Cerebellar nuclear complex (tissue), 1 donor: ENCODE results near the gene SNCB.

Source experiments
- DNase-seq, 2 experiments: peaks; one replicate each; lab custom pipeline; 2025; lab: John Stamatoyannopoulos, UW

Gene SNCB

GRCh38 chr5:176629853-176630680, at the start of gene SNCB, which contains the start of gene EIF4E1B:
Gene SNCB (minus strand): TSS chr5:176630534. CDS start chr5:176629654, 880 bp downstream.
Gene EIF4E1B (plus strand): TSS chr5:176630675. CDS start chr5:176642788, 12,113 bp downstream.
- no peak for DNase-seq

GRCh38 chr5:176679365-176680225, 49.3 kb upstream of the SNCB start:
- DNase-seq, result no peak

- no peak for DNase-seq
Observed at GRCh38 chr5:176678584-176678983, 48.2 kb upstream of the SNCB start.

DNA sequence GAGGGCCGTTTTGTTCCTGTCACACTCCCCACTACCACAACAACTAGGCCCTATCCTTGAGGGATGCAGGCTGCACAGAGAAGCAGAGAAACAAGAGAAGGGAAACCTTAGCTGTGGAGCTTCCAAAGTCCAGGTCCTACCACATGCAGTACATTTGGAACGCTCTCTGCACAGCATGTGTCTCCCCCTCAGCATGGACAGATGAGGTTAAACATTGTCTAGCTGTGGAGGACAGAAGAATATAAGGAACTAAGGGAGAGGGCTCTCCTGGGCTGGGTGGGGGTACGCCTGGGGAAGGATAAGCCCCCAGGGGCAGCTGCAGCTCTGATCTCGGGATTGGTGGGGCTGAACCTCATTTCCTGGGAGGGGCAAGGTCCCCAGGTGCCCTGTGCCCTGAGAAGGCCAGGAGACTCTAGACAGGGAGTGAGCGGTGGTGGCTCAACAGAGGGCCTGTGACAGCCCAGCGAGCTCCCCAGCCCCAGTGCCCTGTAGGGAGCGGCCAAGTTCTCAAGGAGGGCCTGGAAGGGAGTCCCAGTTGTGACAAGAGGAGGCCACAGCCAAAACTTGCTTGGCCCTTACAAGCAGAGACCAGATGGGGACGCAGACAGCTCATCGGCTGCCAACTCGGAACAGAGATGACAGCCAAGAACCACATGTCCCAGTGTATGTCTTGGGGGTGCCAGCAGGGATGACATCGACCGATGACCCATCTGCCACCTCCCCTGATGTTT, 47.0 kb upstream of the SNCB start:
- peak; percentile 38 to 82 for DNase-seq

DNA sequence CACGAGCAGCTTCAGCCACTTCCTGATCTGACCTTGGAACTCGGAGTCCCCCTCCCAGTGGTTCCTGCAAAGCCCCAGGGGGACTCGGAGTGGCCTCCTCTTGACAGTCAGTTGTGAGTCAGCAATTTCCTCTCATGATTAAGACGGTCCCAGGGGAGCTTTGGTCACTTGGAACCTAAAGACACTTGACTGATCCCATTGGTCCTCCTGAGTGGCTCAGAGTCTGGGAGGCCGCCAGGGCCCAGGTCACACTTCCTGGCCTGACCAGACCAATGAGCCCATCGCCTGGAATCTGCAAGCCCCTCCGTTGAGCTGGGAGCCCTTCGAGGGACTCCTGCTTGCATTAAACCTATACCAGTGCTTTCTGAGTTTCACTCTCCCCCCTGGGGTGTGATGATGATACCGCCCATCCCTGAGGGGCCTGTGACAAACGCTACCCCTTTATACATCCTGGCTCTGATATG, 46.1 kb upstream of the SNCB start:
- no peak for DNase-seq

GRCh38 chr5:176675676-176676360, 45.5 kb upstream of the SNCB start:
- no peak for DNase-seq

GRCh38 chr5:176674799-176675198, 44.5 kb upstream of the SNCB start:
- DNase-seq, result no peak

- DNase-seq, result no peak
Observed at GRCh38 chr5:176673651-176674583, 43.6 kb upstream of the SNCB start.

- DNase-seq, result no peak
Observed at GRCh38 chr5:176671890-176672747, 41.8 kb upstream of the SNCB start.

DNA sequence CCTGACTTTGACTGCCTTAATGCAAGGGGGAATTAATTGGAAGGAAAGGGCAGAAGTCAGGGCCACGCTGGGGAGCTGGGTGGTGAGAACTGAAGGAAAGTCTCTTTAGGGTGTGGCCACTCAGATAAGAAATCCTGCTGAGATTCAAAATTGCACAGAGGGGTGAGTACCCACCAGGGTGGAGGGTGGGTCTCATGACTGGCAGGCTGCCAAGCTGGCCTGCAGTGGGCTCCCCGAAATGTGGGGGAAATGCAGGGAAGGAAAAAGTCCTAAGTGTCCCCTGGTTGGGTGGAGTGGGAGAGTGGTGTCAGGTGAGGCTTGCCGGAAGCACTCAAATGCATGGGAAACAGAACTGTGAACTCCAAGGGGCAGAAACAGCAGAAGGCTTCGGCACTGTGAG, 41.1 kb upstream of the SNCB start:
- no peak for DNase-seq

DNA sequence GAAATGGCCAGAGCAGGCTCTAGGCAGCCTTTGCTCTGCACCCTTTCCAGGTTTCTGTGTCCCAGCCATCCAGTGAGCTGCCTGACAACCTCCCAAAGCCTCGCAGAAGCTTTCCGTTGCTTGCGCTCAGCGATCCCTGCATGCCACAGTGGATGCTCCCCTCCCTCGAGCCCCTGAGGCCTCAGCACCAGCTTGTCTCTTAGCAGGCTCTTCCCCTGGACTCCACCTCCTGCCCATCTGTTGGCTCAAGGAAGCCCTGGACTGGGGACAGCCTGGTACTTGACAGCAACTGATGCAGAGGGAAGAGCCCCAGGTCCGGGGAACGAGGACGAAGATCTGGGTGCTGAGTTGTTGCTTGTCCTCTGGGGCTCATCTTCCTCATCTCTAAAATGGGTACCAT, 40.1 kb upstream of the SNCB start:
- DNase-seq, result peak in 1 of 2 experiments; percentile 16

DNA sequence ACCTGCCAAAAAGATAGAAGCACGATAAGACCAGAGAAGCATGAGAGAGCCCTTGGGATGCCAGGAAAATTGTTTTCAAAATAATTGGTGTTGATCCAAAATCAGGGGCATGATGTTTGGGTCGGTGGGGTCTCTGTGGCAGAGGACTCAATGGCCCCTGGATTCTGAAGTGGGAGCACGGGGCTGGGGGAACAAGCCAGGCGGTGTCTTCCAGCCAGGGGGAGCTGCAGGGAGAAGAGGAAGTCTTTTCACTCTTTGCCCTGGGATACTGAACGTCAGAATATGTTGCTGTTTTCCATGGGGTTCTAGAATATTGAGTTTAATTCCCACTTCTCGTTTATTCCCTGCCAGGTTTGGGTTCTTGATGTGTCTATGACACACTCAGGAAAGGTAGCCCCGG, 37.3 kb upstream of the SNCB start:
- DNase-seq, result no peak

GRCh38 chr5:176665517-176665916, 35.2 kb upstream of the SNCB start:
- no peak for DNase-seq

DNA sequence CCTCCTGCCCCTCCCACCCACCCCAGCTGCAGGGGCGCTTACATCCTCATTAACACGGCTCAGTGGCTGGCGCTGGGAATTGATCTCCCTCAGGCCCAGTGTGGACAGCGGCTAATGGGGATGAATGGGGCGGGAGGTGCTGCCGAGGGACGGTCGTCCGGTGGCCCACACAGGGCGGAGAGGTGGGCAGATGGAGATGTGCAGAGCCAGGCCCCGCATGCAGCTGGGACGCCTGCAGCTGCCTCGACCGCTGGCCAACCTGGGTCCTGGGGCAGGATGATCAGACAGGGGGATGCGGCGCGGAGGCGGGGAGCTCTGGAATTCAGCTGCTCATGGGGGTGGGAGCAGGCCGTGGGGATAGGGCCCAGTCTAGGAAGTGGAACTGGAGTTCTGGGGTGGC, 34.6 kb upstream of the SNCB start:
- no peak for DNase-seq

DNA sequence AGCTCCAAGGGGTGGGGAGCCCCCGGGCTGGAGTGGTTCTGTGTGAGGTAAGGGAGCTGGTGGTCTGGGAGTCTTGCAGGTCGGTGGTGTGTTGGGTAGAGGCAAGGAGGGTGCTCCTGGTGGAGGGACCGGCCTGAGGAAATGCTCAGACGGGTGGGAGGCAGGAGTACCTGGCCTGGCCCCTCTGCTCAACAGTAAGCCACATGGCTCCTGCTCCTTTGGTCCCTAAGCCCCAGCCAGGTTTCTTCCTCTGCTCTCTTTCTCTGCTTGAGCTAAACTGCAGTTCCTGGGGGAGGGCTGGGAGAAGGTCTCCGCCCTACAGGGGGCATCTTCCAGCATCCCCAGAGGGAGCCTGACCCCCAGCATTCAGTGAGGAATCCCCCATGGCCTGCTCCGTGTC, 34.1 kb upstream of the SNCB start:
- no peak for DNase-seq

- DNase-seq, result no peak
Observed at GRCh38 chr5:176663566-176663965, 33.2 kb upstream of the SNCB start.

DNA sequence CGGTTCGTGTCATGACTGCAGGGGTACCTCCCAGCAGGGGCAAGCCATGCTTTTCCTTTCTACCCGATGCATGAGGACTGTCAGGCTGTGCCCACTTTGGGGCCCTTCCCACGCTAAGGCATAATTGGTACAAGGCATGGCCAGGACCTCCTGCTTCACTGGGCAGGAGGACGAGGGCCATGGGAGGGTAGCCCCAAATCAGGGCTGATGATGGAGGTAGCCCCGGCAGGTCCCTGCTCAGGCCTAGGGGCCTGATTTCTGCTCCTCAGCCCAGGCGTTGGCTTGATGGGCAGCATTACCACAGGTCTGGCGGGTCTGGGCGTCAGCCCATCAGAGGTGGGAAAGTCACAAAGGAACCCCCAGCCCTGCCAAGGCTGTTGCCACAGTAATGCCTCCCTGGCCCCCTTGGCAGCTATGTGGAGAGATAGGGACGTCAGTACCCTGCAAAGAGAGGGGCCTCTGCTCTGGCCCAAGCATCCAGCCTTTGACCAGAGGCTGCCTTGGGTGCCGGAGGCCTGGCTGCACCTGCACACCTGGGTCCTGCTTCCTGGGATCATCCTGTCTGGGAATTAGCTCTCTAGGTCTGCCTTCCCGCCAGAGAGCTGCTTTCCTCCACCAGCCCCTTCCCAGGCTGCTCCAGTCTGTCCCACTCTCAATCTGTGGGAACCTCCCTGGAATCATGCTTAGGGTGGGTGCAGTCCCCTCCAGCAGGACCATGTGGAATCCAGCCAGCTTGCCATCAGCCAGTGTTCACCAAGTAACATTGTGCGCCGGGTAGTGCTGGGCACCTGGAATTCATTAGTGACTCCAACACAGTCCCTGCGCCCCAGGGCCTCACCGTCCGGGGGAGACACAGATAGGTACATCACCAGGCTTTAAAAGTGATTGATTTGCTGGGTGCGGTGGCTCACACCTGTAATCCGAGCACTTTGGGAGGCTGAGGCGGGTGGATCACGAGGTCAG, 32.3 kb upstream of the SNCB start:
- no peak for DNase-seq

DNA sequence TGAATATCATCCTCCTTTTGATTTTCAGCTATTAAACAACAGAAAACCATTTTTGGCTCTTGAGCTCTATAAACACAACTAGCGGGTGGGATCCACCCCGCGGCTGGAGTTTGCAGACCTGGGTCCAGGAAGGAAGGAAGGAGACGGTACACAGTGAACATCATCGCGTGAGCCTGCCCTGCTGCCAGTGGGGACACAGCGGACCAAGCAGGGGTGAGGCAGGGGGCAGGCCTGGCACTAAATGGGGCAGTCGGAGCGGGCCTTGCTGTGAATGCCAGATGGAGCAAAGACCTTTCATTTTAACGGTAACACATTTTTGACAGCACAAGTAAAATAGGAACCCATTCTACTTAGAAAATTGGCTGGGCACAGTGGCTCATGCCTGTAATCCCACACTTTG, 31.3 kb upstream of the SNCB start:
- no peak for DNase-seq
